Measurements from ENCODE around the gene MFNG. TPM values are rescaled to one million over a fixed set of nuclear protein-coding genes. Genes with fewer than 3 reads are reported as not detected.

Gene MFNG
- total and polyA plus RNA-seq, 3 donors from 2014 or later, result 7.5 to 8.2 (median 8.1) TPM

- Histone ChIP-seq H3K27me3 (no peaks in the 10 kb centered on the region), H3K27ac (peak overlapping the region; percentile 53 to 67), H3K4me1 (peaks cover 47% of the 10 kb centered on the region), H3K36me3 (ENCODE audit: low read depth, missing control alignments) (no peaks in the 10 kb centered on the region), H3K4me3 (no peak overlapping the region), H3K9me3 (no peaks in the 10 kb centered on the region)
- DNase-seq, result no peak
- intact Hi-C loops (cut with DNase I; ENCODE audit: low total_unique reads), result no loop called here
- 59 to 83% methylated on average over 8 to 12 of the region's 12 CpGs for WGBS, 2 donors
- no peak for TF ChIP-seq POLR2A (IDR thresholded peaks at IDR 0.05)
- TF ChIP-seq CTCF (IDR thresholded peaks at IDR 0.05), result no peak
Measured at GRCh38 chr22:37499027-37499707, 13.0 kb upstream of the MFNG start.

DNA sequence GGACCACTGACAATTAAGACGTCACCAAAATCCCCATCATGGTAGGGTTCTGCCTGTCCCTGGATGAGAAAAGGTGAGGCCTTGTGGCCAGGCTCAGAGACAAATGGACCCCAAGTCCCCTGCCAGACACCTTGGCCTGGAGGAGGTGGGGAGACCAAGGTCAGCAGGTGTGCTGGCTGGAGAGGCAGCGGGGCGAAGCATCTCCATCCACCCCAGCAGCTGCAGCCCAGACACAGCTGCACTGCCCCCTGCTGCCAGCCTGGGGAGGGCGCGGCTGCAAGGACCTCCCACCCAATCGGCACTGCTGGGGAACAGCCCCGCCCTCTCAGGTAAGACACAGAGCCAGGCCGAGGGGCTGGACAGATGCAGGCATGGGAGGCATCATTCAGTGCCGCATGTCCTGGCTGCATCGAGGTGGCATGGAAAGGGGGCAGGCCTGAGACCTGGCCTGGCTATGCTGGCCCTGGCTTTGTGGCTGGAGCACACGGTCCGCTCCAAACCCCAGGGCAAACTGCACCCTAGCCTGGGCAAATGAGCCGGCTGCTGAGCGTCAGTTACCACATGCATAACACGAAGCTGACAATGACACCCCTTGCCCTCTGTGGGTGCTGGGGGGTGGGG lies 12.2 kb upstream of the MFNG start:
- no peaks in the 10 kb centered on the region for H3K9me3 ChIP-seq
- WGBS, 2 donors, result 59 to 97% methylated on average over 11 to 15 of the region's 15 CpGs
- no peak for DNase-seq
- intact Hi-C loops (cut with DNase I; ENCODE audit: low total_unique reads), result no loop called here
- no peak overlapping the region for H3K4me3 ChIP-seq
- H3K27ac ChIP-seq, result no peak overlapping the region
- H3K4me1 ChIP-seq, result peaks cover 41% of the 10 kb centered on the region
- TF ChIP-seq POLR2A (IDR thresholded peaks at IDR 0.05) (no peak), CTCF (IDR thresholded peaks at IDR 0.05) (peak in 2 of 3 experiments; percentile 15 to 44)
- no peaks in the 10 kb centered on the region for H3K36me3 ChIP-seq (ENCODE audit: low read depth, missing control alignments)
- no peaks in the 10 kb centered on the region for H3K27me3 ChIP-seq

GRCh38 chr22:37497062-37497599 lies 10.9 kb upstream of the MFNG start:
- Histone ChIP-seq H3K9me3 (no peaks in the 10 kb centered on the region), H3K27ac (no peak overlapping the region), H3K4me3 (no peak overlapping the region), H3K27me3 (no peaks in the 10 kb centered on the region), H3K36me3 (ENCODE audit: low read depth, missing control alignments) (no peaks in the 10 kb centered on the region), H3K4me1 (peaks cover 32% of the 10 kb centered on the region)
- intact Hi-C loops (cut with DNase I; ENCODE audit: low total_unique reads), result no loop called here
- DNase-seq, result no peak
- WGBS, 2 donors, result 87 to 88% methylated on average over 12 of the region's 12 CpGs
- TF ChIP-seq CTCF (IDR thresholded peaks at IDR 0.05), result no peak
- no peak for TF ChIP-seq POLR2A (IDR thresholded peaks at IDR 0.05)

GRCh38 chr22:37496651-37497050 lies 10.5 kb upstream of the MFNG start:
- WGBS, 2 donors, result 89 to 92% methylated on average over 10 to 11 of the region's 11 CpGs
- intact Hi-C loops (cut with DNase I; ENCODE audit: low total_unique reads), result no loop called here
- DNase-seq, result no peak

More at GRCh38 chr22:37496651-37497050, 10.5 kb upstream of the MFNG start:
- Histone ChIP-seq H3K27me3 (no peaks in the 10 kb centered on the region), H3K4me1 (peaks cover 28% of the 10 kb centered on the region), H3K4me3 (no peak overlapping the region), H3K9me3 (no peaks in the 10 kb centered on the region), H3K27ac (no peak overlapping the region), H3K36me3 (ENCODE audit: low read depth, missing control alignments) (no peaks in the 10 kb centered on the region)
- TF ChIP-seq POLR2A (IDR thresholded peaks at IDR 0.05) (no peak), CTCF (IDR thresholded peaks at IDR 0.05) (no peak)
